Peyer's patch (tissue), 4 donors: ENCODE data around the gene MAP7D3. TPM values are rescaled to one million over a fixed set of nuclear protein-coding genes. Genes with fewer than 3 reads are reported as not detected.
A peak's percentile ranks its signal among the peaks of the same experiment; 100 is the strongest.

Experiments used
- DNase-seq, 3 donors: peaks; one replicate each; pipeline ENCODE4 v3.0.0-alpha.2; 2017 to 2019
- H3K27ac ChIP-seq, 4 donors: fragments of 200-600 bp; sonication (generic); one replicate each; pipeline ENCODE4 v1.5.1; 2016 to 2019
- H3K27me3 ChIP-seq, 2 donors: fragments of 200-600 bp; sonication (generic); one replicate each; pipeline ENCODE4 v1.5.1; 2019
- H3K36me3 ChIP-seq, 3 donors: fragments of 200-600 bp; sonication (generic); one replicate each; pipeline ENCODE4 v1.5.1; 2016 to 2019
- H3K4me1 ChIP-seq, 4 donors: fragments of 200-600 bp; sonication (generic); one replicate each; pipeline ENCODE4 v1.5.1; 2016 to 2019
- H3K4me3 ChIP-seq, 4 donors: fragments of 200-600 bp; sonication (generic); 1 replicate in 3 of 4; 2 replicates in 1 of 4; pipeline ENCODE4 v1.5.1; 2016 to 2019; ENCODE audit warnings: mild to moderate bottlenecking in 1 of 4
- H3K9me3 ChIP-seq, 4 donors: fragments of 200-600 bp; sonication (generic); one replicate each; pipeline ENCODE4 v1.5.1; 2016 to 2019; ENCODE audit warnings: mild to moderate bottlenecking in 1 of 4
- CTCF ChIP-seq, 6 experiments: fragments of 450-650 bp in 4 of 6; fragments of 200-600 bp in 2 of 6; sonication (generic) in 1 of 6; IDR thresholded peaks; one replicate each; pipeline ENCODE4 v1.5.1; 2017 to 2019; ENCODE audit warnings: antibody characterized with exemption in 6 of 6, mild to moderate bottlenecking in 3 of 6, moderate library complexity in 1 of 6
- POLR2A ChIP-seq, 2 donors: fragments of 450-650 bp; IDR thresholded peaks; one replicate each; pipeline ENCODE4 v1.5.1; 2017; ENCODE audit warnings: antibody characterized with exemption in 2 of 2, mild to moderate bottlenecking in 2 of 2, moderate library complexity in 2 of 2
- total RNA-seq, 4 donors: library from RNA; depleted of rRNA; stranded (reverse); fragments of >200 nt; gene quantifications; one replicate each; pipeline ENCODE4 v1.1.0, GENCODE V29; 2016

Gene MAP7D3
- total RNA-seq, 4 donors from 2014 or later: 1.6 to 18.2 (median 4.7) TPM

GRCh38 chrX:136210243-136210642 lies 41.0 kb downstream of the MAP7D3 start:
- peak in 1 of 3 donors; percentile 37 for DNase-seq
- no peak overlapping the region for H3K4me3 ChIP-seq
- H3K4me1 ChIP-seq: no peaks in the 10 kb centered on the region
- TF ChIP-seq CTCF (IDR thresholded peaks at IDR 0.05) (no peak), POLR2A (IDR thresholded peaks at IDR 0.05) (no peak)
- H3K27ac ChIP-seq: peak overlapping the region in 1 of 4 donors; percentile 45
- H3K27me3 ChIP-seq: no peaks in the 10 kb centered on the region
- H3K9me3 ChIP-seq: no peaks in the 10 kb centered on the region
- peaks cover 0 to 4% (median 0%) of the 10 kb centered on the region in 3 donors for H3K36me3 ChIP-seq

GRCh38 chrX:136209751-136210150 lies 41.4 kb downstream of the MAP7D3 start:
- no peak overlapping the region for H3K4me3 ChIP-seq
- H3K27me3 ChIP-seq: no peaks in the 10 kb centered on the region
- peaks cover 0 to 4% (median 0%) of the 10 kb centered on the region in 3 donors for H3K36me3 ChIP-seq
- H3K27ac ChIP-seq: peak overlapping the region in 1 of 4 donors; percentile 75
- peaks cover 0 to 4% (median 0%) of the 10 kb centered on the region in 4 donors for H3K4me1 ChIP-seq
- no peaks in the 10 kb centered on the region for H3K9me3 ChIP-seq
- DNase-seq: no peak
- TF ChIP-seq POLR2A (IDR thresholded peaks at IDR 0.05) (no peak), CTCF (IDR thresholded peaks at IDR 0.05) (no peak)

DNA sequence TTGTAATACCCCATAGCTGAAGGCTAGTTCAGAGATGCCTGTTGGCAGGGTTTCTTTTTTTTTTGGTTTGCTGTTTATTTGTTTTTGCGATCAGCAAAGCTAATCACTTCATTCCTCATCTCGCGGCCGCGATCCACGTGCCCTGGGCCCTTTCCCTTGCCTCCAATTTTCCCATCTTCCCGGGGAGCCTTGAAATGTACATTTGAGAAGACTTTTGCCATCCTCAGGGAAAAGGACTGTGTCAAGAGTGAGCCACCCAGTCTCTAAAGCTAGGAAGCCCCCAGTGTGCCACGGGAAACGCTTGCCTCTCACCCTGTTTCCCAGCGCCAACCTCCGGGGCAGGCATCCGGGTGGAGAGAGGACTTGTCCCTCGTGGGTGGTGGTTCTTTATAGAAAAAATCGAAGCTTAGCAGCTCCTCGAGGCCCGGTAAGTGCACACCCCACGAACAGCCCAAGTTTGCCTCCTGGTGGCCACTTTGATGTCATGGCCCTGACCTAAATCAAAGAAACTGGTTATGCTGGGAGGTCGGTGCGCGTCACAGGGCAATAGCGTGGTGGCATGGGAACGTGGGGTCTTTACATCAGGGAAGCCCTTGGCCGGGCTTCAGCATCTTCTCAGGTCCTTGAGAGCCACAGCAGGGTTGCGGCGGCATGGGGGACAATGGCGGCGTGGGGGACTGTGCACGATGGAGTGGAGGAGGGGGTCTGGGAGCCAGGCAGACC lies 42.0 kb downstream of the MAP7D3 start:
- no peak overlapping the region for H3K4me3 ChIP-seq
- H3K36me3 ChIP-seq: peaks cover 0 to 4% (median 0%) of the 10 kb centered on the region in 3 donors
- no peaks in the 10 kb centered on the region for H3K9me3 ChIP-seq
- H3K27me3 ChIP-seq: no peaks in the 10 kb centered on the region
- peak in 2 of 3 donors; percentile 63 to 67 for DNase-seq
- H3K4me1 ChIP-seq: peaks cover 0 to 10% (median 0%) of the 10 kb centered on the region in 4 donors
- peak overlapping the region in 3 of 4 donors; percentile 25 to 75 (median 42) for H3K27ac ChIP-seq
- TF ChIP-seq POLR2A (IDR thresholded peaks at IDR 0.05) (no peak), CTCF (IDR thresholded peaks at IDR 0.05) (peak in 5 of 6 experiments; percentile 11 to 62 (median 57))

DNA sequence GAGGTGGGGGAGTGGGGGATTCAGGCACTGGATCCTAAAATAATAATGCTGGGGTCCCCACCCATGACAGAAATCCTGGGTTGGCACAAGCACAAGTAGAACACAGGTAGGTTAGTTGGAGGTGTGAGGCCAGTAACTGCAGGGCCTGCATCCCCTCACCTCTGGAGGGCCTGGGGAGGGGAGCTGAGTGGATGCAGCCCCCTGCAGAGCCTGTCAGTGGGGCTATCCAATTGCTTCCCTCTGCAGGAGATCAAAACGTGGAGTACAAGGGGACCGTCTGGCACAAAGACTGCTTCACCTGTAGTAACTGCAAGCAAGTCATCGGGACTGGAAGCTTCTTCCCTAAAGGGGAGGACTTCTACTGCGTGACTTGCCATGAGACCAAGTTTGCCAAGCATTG lies 43.7 kb downstream of the MAP7D3 start:
- DNase-seq: no peak
- TF ChIP-seq CTCF (IDR thresholded peaks at IDR 0.05) (no peak), POLR2A (IDR thresholded peaks at IDR 0.05) (no peak)
- H3K27ac ChIP-seq: peak overlapping the region in 3 of 4 donors; percentile 17 to 75 (median 58)
- H3K36me3 ChIP-seq: peaks cover 0 to 4% (median 0%) of the 10 kb centered on the region in 3 donors
- H3K4me1 ChIP-seq: peaks cover 0 to 12% (median 0%) of the 10 kb centered on the region in 4 donors
- no peaks in the 10 kb centered on the region for H3K9me3 ChIP-seq
- no peaks in the 10 kb centered on the region for H3K27me3 ChIP-seq
- peak overlapping the region in 1 of 4 donors; percentile 16 for H3K4me3 ChIP-seq

DNA sequence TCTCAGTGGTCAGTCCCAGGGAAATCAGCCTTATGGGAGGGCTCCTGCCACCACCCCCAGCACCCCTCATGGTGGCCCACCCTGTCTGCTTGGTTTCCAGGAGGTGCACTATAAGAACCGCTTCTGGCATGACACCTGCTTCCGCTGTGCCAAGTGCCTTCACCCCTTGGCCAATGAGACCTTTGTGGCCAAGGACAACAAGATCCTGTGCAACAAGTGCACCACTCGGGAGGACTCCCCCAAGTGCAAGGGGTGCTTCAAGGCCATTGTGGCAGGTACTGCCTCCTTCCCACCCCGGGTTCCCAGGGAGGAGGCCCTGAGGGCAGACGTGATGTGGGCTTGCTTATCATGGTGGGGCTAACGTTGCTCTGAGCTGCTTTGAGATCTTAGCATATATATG lies 44.3 kb downstream of the MAP7D3 start:
- no peak for TF ChIP-seq CTCF (IDR thresholded peaks at IDR 0.05)
- no peak for TF ChIP-seq POLR2A (IDR thresholded peaks at IDR 0.05)
- Histone ChIP-seq H3K9me3 (no peaks in the 10 kb centered on the region), H3K36me3 (peaks cover 0 to 4% (median 0%) of the 10 kb centered on the region in 3 donors), H3K27me3 (no peaks in the 10 kb centered on the region), H3K4me1 (peaks cover 0 to 12% (median 0%) of the 10 kb centered on the region in 4 donors), H3K27ac (peak overlapping the region in 2 of 4 donors; percentile 58 to 75), H3K4me3 (peak overlapping the region in 1 of 4 donors; percentile 34)
- DNase-seq: no peak
